WI38 (cell line): ENCODE measurements around the gene SHPK.

Experiments used
- H3K4me3 ChIP-seq: 2 replicates; pipeline ENCODE4 v1.5.1; 2011; ENCODE audit warnings: low read depth, mild to moderate bottlenecking, control low read depth, low read length
- CTCF ChIP-seq: IDR thresholded peaks from 2 replicates; pipeline ENCODE4 v1.5.1; 2012; ENCODE audit warnings: low read depth, mild to moderate bottlenecking, control low read depth, low read length

Gene SHPK

GRCh38 chr17:3655766-3656165 is 19.7 kb upstream of the SHPK start:
- no peak overlapping the region for H3K4me3 ChIP-seq
- TF ChIP-seq CTCF, result no peak

GRCh38 chr17:3647769-3648555 is 11.9 kb upstream of the SHPK start:
- TF ChIP-seq CTCF, result peak; percentile 35

GRCh38 chr17:3647251-3647650 is 11.2 kb upstream of the SHPK start:
- no peak overlapping the region for H3K4me3 ChIP-seq
- no peak for TF ChIP-seq CTCF

More at GRCh38 chr17:3647769-3648555, 11.9 kb upstream of the SHPK start:
- no peak overlapping the region for H3K4me3 ChIP-seq

- no peak overlapping the region for H3K4me3 ChIP-seq
- TF ChIP-seq CTCF, result no peak
Observed at GRCh38 chr17:3645310-3645709, 9.3 kb upstream of the SHPK start.

GRCh38 chr17:3643889-3644349 is 7.9 kb upstream of the SHPK start:
- no peak overlapping the region for H3K4me3 ChIP-seq
- no peak for TF ChIP-seq CTCF

GRCh38 chr17:3641717-3642486 is 5.9 kb upstream of the SHPK start:
- TF ChIP-seq CTCF, result no peak
- no peak overlapping the region for H3K4me3 ChIP-seq

GRCh38 chr17:3641014-3641413 is 5.0 kb upstream of the SHPK start:
- TF ChIP-seq CTCF, result no peak
- H3K4me3 ChIP-seq, result no peak overlapping the region
